ENCODE data around the gene HOXD3. TPM values are rescaled to one million over a fixed set of nuclear protein-coding genes. Genes with fewer than 3 reads are reported as not detected.
A peak's percentile ranks its signal among the peaks of the same experiment; 100 is the strongest.

HOXD3 gene
- total RNA-seq, 1 experiment from 2014 or later = not detected

DNA sequence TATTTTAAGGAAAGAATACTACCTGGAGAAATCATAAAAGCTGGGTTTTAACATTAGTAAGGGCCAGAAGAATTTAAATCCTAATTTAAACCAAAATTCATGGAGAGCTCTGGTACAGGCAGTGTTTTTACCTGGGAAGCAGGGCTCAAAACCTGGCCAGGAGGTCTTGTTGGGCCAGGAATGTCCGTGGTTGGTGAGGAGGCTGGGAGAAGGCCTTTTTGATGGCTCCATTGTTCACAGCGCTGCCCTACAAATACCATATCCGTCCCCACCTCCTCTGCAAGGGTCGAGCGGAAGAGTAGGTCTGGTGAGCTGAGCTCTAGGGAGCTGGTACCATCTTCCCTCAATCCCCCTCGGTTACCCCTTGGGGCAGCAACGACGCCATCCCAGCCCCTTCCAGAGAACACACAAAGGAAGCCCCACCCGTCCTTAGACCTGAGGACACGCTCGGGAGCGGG, 20.5 kb downstream of the HOXD3 start:
- Mint-ChIP-seq H3K27me3 (ENCODE audit: unreplicated experiment) (peaks cover 21% of the 10 kb centered on the region), H3K36me3 (ENCODE audit: insufficient read depth, unreplicated experiment) (no peaks in the 10 kb centered on the region), H3K9me3 (ENCODE audit: low read depth, unreplicated experiment) (no peaks in the 10 kb centered on the region), H3K4me1 (ENCODE audit: low read depth, unreplicated experiment) (peaks cover 11% of the 10 kb centered on the region), H3K4me3 (ENCODE audit: low read depth, unreplicated experiment) (peak overlapping the region; percentile 71), H3K27ac (ENCODE audit: unreplicated experiment) (no peak overlapping the region)
- no TSS peak for BruUV-seq (replicated peaks)
- DNase-seq = no peak
- intact Hi-C loops (cut with micrococcal nuclease; ENCODE audit: unreplicated experiment) = loop anchor here (10.0 kb wide), 1 partner anchor 147 kb away; no protein-coding TSS in a partner anchor
- no peak for TF ChIP-seq CTCF (IDR thresholded peaks at IDR 0.05; ENCODE audit: unreplicated experiment)
- CTCF ChIA-PET = interaction anchor here (0.7 kb wide), 1 partner anchor 11 kb away, joined by 3 read pairs; no protein-coding TSS in a partner anchor

DNA sequence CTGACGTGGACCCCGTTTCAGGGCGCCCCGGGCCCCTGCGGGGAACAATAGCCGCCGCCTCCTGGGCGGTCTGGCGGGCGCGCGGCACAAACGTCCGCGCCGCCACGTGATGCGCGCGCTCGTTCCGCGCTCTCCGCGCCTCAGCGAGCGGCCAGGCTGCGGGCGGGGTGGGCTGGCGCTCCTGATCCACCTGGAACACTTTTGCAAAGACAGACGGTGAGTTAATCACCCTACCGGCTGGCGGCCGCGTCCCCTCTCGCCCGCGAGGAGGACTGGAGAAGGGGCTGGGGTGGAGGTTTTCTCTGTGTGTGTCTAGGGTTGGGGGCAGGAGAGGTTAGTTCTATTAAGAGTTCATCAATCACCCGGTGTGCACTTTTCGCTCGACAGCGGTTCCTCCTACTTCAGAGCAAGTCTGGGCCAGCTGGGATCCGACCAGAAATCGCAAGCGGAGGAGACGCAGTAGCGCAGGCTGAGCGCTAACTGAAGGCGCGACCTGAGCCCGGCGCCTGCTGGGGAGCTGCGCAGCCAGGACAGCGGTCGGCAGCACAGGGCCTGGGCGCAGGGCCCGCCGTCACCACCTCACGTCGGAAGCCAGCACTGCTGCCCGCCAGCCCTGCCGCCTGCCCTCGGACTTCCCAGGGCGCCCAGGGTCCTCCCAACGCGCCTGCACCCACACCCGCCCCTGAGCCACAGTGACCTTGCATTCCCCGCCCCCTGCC, 21.1 kb downstream of the HOXD3 start:
- peak overlapping the region; percentile 71 for H3K4me3 Mint-ChIP-seq (ENCODE audit: low read depth, unreplicated experiment)
- intact Hi-C loops (cut with micrococcal nuclease; ENCODE audit: unreplicated experiment) = loop anchor here (10.0 kb wide), 1 partner anchor 147 kb away; no protein-coding TSS in a partner anchor
- H3K27me3 Mint-ChIP-seq (ENCODE audit: unreplicated experiment) = peaks cover 21% of the 10 kb centered on the region

GRCh38 chr2:176178757-176179295, 21.7 kb downstream of the HOXD3 start:
- no peak for TF ChIP-seq CTCF (IDR thresholded peaks at IDR 0.05; ENCODE audit: unreplicated experiment)
- Mint-ChIP-seq H3K4me3 (ENCODE audit: low read depth, unreplicated experiment) (peak overlapping the region; percentile 71), H3K9me3 (ENCODE audit: low read depth, unreplicated experiment) (no peaks in the 10 kb centered on the region), H3K36me3 (ENCODE audit: insufficient read depth, unreplicated experiment) (no peaks in the 10 kb centered on the region), H3K27me3 (ENCODE audit: unreplicated experiment) (peaks cover 21% of the 10 kb centered on the region), H3K4me1 (ENCODE audit: low read depth, unreplicated experiment) (peaks cover 6% of the 10 kb centered on the region), H3K27ac (ENCODE audit: unreplicated experiment) (no peak overlapping the region)
- intact Hi-C loops (cut with micrococcal nuclease; ENCODE audit: unreplicated experiment) = loop anchor here (10.0 kb wide), 1 partner anchor 146 kb away; no protein-coding TSS in a partner anchor
- no TSS peak for BruUV-seq (replicated peaks)
- DNase-seq = no peak
- CTCF ChIA-PET = no interaction called here

More for the DNA sequence above, 21.1 kb downstream of the HOXD3 start:
- Mint-ChIP-seq H3K4me1 (ENCODE audit: low read depth, unreplicated experiment) (peaks cover 11% of the 10 kb centered on the region), H3K9me3 (ENCODE audit: low read depth, unreplicated experiment) (no peaks in the 10 kb centered on the region), H3K36me3 (ENCODE audit: insufficient read depth, unreplicated experiment) (no peaks in the 10 kb centered on the region), H3K27ac (ENCODE audit: unreplicated experiment) (no peak overlapping the region)
- DNase-seq = peak; percentile 43
- BruUV-seq (replicated peaks) = no TSS peak
- CTCF ChIA-PET = interaction anchor here (0.7 kb wide), 1 partner anchor 12 kb away, joined by 3 read pairs; no protein-coding TSS in a partner anchor
- TF ChIP-seq CTCF (IDR thresholded peaks at IDR 0.05; ENCODE audit: unreplicated experiment) = no peak

GRCh38 chr2:176181551-176181950, 24.4 kb downstream of the HOXD3 start:
- no peak overlapping the region for H3K4me3 Mint-ChIP-seq (ENCODE audit: low read depth, unreplicated experiment)
- BruUV-seq (replicated peaks) = no TSS peak
- peaks cover 21% of the 10 kb centered on the region for H3K27me3 Mint-ChIP-seq (ENCODE audit: unreplicated experiment)
- TF ChIP-seq CTCF (IDR thresholded peaks at IDR 0.05; ENCODE audit: unreplicated experiment) = no peak
- no peaks in the 10 kb centered on the region for H3K4me1 Mint-ChIP-seq (ENCODE audit: low read depth, unreplicated experiment)
- H3K27ac Mint-ChIP-seq (ENCODE audit: unreplicated experiment) = no peak overlapping the region
- intact Hi-C loops (cut with micrococcal nuclease; ENCODE audit: unreplicated experiment) = no loop called here
- CTCF ChIA-PET = interaction anchor here (0.5 kb wide), 1 partner anchor 372 kb away, joined by 3 read pairs; no protein-coding TSS in a partner anchor
- no peaks in the 10 kb centered on the region for H3K36me3 Mint-ChIP-seq (ENCODE audit: insufficient read depth, unreplicated experiment)
- no peaks in the 10 kb centered on the region for H3K9me3 Mint-ChIP-seq (ENCODE audit: low read depth, unreplicated experiment)
- DNase-seq = no peak

Measured in Calu3 (cell line).